Fibroblast of villous mesenchyme (primary cell): Measurements from ENCODE around the gene USP33. TPM values are rescaled to one million over a fixed set of nuclear protein-coding genes. Genes with fewer than 3 reads are reported as not detected.
"Not testable (repeated sequence)": the region's sequence is repeated elsewhere in the genome, so short reads cannot be mapped to it uniquely, and the experiment has no call there.

ENCODE experiments used
- DNase-seq: peaks from one replicate; pipeline ENCODE4 v3.0.0-alpha.2; 2010; ENCODE audit warnings: low read depth
- H3K4me3 ChIP-seq: 2 replicates; pipeline ENCODE4 v1.5.1; 2011; ENCODE audit warnings: low read depth, mild to moderate bottlenecking, low read length
- total RNA-seq: library from RNA; depleted of rRNA; stranded (reverse); fragments of >200 nt; gene quantifications from 2 replicates; pipeline ENCODE4 v1.2.3, GENCODE V29; 2012
- TF ChIP-seq, protein P1 (sequence below): IDR thresholded peaks from 2 replicates; pipeline ENCODE4 v1.5.1; 2012; ENCODE audit warnings: low read depth, mild to moderate bottlenecking, low read length; ENCODE audit not compliant: insufficient read depth

USP33 gene
- total RNA-seq, 1 donor: 120 TPM

DNA sequence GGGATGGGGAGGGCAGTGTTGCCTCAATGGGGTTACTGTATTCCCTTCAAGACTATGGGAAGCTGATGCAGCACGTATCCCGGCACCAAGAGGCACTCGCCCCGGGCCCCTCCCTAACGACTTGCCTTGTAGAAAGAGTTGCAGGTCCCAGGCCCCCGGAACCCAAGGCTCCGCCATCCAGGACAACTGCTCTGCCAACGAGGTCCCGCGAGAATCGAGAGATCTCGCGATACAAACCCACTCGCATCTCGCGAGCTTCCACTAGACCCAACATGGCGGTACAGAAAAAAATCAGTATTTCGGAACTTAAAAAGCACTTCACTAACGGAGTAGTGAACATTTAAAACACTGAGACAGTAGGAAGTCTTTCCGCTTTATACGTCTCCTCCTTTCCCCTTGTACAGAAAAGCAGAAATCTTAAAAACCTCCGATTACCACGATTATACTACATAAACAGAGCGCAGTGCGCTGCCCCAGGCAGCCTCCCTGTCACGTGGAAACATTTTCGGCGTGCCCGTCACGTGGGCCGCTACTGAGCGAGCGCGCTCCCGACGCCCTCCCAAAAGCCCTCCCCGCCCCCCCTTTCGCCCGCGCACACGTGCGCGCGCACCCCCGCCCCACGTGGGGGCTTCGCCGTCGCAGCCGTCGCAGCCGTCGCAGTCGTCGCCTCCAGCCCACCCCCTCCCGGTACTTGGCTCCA is 77.0 kb downstream of the USP33 start, which contains the start of gene ZZZ3:
TSS of gene ZZZ3 (minus strand) at position 199 of the 700 bp plus-strand sequence. CDS start 49,304 bp downstream, outside the sequence.
- DNase-seq: peak; percentile 96
- TF ChIP-seq, protein P1, sequence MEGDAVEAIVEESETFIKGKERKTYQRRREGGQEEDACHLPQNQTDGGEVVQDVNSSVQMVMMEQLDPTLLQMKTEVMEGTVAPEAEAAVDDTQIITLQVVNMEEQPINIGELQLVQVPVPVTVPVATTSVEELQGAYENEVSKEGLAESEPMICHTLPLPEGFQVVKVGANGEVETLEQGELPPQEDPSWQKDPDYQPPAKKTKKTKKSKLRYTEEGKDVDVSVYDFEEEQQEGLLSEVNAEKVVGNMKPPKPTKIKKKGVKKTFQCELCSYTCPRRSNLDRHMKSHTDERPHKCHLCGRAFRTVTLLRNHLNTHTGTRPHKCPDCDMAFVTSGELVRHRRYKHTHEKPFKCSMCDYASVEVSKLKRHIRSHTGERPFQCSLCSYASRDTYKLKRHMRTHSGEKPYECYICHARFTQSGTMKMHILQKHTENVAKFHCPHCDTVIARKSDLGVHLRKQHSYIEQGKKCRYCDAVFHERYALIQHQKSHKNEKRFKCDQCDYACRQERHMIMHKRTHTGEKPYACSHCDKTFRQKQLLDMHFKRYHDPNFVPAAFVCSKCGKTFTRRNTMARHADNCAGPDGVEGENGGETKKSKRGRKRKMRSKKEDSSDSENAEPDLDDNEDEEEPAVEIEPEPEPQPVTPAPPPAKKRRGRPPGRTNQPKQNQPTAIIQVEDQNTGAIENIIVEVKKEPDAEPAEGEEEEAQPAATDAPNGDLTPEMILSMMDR: no peak
- peak within 1 kb of the TSS; percentile 91 for H3K4me3 ChIP-seq

DNA sequence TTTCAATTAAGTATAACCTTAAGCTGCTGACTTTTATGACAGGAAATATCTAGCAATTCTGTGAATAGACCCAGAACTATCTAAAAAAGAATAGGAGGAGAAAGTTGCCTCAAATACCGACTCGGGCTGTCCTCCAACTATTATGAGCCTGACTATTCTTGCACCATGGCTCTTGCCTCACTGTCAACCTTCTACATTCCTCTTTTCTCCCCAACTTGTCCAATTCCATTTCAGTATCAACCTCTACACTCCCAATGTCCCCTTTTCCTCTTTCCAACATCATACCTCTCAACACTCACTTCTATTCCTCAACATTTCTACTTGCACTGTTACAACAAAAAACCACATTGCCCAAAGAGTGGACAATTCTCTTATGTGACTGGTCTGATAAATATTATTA is 79.5 kb downstream of the USP33 start:
- DNase-seq: peak; percentile 18

DNA sequence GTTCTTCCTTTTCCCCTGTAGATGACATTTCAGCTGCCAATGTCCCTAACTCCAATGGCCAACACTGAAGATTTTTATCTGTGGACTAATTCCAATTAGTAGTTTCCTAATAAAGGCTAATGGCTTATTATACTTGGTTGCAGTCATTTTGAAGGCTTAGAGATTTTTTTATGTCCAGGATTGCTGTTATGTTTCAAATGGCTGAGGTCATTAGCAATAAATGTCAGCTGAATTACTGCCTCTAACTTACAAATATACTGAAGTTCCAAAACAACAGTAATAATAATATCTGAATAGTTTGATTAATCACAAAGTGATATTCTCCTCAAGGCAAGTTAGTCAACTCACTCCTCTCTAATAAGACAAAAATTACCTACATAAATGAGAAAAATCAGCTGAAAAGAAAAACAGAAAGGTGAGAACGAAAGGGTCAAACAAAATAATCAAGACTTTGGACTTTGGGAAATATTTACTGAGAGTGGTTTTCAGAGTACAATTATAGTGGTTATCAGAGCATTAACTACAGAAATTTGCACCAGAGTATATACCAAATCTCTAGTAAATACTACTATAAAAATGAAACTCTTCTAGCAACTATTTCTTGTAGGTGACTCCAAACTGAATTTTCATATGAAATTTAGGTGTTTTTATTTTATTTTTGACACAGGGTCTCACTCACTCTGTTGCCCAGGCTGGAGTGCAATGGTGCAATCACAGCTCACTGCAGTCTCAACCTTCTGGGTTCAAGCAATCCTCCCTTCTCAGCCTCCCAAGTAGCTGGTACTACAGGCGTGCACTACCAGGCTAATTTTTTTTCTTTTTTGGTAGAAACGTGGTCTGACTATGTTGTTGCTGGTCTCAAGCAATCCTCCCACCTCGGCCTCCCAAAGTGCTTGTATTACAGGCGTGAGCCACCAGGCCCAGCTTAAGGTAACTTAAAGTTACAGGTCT is 80.7 kb downstream of the USP33 start:
- H3K4me3 ChIP-seq: no peak overlapping the region
- peak; percentile 52 for DNase-seq
- TF ChIP-seq, protein P1: no peak

More for the DNA sequence above, 79.5 kb downstream of the USP33 start:
- H3K4me3 ChIP-seq: no peak overlapping the region
- TF ChIP-seq, protein P1: no peak

DNA sequence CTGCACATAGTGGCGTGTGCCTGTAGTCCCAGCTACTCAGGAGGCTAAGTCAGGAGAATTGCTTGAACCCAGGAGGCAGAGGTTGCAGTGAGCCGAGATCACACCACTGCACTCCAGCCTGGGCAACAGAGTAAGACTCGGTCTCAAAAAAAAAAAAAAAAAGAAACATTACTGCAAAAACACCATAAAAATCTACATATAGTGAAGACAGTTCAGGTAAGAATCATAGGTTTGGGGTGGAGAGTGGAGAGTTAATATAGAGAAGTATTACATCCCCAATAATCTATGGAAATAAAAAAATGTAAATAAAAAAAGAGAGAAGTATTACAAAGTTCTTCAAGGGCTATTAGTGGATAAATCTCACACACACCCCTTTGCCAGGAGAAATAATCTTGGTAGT is 84.8 kb downstream of the USP33 start:
- DNase-seq, H3K4me3 ChIP-seq: not testable (repeated sequence)

DNA sequence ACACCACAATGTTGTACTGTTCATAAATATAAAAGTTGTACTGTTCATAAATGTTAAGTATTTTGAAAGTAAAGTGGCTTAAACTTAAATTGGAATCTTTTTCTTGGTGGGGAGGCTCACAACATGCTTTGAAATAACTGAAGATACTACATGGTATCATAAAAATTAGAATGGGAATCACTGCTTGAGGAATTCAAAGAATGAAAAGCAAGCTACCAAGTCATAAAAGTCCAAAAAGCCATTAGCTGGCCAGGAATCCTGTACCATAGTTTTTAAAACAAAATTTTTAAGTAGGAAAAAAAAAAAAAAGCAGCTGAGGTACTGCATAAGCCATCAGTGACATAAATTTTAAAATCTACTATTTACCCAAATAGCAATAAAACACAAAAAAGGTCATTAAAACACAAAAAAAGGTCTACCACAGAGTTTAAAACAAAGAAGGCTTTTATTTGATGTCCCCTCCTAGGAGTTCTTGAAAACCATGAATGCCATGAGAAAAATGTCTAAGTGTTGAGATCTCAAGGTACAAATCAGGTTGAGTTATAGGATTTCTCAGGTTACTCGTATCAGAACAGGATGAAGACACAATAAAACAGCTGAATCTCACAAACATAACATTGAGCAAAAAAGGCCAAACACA is 85.8 kb downstream of the USP33 start:
- TF ChIP-seq, protein P1: no peak
- DNase-seq: peak; percentile 28
- H3K4me3 ChIP-seq: no peak overlapping the region

DNA sequence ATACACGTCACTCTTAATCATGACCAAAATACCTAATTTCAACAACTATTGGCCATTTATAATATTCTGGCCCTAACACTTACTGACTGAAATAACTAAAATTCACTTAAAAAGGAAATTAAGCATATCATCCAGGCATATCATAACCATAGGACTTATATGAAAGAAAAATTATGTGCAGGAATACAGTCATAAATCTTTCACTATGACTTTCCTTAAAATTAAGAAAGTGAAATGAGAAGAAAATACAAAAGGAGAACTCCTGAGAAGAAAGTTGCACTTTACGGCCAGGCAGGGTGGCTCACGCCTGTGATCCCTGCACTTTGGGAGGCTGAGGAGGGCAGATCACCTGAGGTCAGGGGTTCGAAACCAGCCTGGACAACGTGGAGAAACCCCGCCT is 86.6 kb downstream of the USP33 start:
- no peak for DNase-seq
- TF ChIP-seq, protein P1: no peak
- H3K4me3 ChIP-seq: no peak overlapping the region

DNA sequence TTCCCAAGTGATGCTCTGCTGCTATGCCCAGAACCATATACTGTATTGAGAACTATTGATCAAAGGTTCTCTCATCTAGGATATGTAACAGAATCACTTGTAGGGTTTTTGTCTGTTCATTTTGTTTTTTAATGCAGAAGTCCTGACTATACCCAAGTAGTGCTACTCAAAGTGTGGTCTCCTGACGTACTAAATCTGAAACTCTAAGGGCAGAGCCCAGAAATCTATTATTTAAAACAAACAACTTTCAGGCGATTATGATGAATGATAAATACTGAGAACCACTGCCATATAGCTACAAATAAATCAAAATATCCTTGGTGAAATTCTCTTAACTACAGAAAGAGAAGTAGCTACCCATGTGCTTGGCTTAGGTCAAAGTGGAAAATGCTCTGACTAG is 87.3 kb downstream of the USP33 start:
- TF ChIP-seq, protein P1: no peak
- no peak for DNase-seq
- no peak overlapping the region for H3K4me3 ChIP-seq
